SH-SY5Y (cell line): ENCODE measurements around the gene OTOS.

ENCODE experiments used
- GATA2 ChIP-seq: IDR thresholded peaks from 2 replicates; pipeline ENCODE4 v1.6.1; 2011; ENCODE audit warnings: mild to moderate bottlenecking, low read depth, low read length
- GATA3 ChIP-seq: IDR thresholded peaks from 2 replicates; pipeline ENCODE4 v1.6.1; 2011; ENCODE audit warnings: low read depth, mild to moderate bottlenecking, low read length, moderate library complexity

The OTOS gene

GRCh38 chr2:240112914-240113690 is 27.4 kb downstream of the OTOS start:
- TF ChIP-seq GATA2 (no peak), GATA3 (no peak)

DNA sequence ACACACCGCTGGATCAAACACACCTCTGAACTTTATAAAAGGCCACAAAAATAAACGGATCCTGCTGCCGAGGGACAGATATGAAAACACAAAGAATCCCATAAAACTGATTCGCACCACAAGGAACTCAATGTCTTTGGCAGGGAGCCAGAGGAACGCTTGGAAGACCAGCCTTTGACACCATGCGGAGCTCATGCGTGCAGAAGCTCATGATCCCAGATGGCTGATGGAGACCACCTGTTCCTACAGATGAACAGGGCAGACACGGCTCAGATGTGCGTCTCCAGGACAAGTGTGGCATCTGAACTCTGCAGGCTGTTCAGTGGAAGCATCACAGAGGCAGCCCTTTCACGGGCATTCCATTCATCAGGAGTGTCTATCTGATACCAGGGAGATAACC is 29.2 kb downstream of the OTOS start:
- no peak for TF ChIP-seq GATA2
- TF ChIP-seq GATA3: no peak

DNA sequence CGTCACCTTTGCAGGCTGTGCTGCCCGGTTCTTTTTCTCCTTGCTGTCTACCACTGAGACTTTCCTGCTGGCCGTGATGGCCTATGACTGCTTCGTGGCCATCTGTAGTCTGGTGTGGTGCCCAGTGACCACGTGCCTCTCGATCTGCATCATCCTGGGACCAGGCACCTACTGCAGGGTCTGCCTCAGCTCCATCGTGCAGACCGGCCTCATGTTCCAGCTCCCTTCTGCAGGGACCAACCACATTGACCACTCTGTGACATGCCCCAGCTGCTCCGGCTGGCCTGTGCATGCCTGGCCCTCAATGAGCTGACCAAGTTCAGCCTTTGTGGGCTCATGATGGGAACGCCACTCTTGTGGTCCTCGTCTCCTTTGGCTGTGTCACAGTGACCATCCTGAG is 31.1 kb downstream of the OTOS start:
- TF ChIP-seq GATA3 (no peak), GATA2 (no peak)

DNA sequence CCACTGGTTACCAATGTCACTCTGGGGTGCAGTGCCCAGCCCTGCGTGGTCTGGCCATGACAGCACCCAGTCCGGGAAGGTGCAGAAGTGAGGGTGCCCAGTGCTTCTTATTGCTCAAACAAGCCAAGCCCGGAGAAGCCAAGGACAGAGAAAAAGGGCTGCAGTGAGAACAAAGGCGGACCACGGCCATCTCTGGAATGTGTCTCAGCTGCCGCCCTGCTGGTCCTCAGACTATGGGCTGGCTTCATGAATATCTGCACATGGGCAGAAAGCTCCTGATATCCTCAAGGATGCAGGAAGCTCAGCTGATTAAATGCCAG is 33.0 kb downstream of the OTOS start:
- TF ChIP-seq GATA2: no peak
- TF ChIP-seq GATA3: no peak

- TF ChIP-seq GATA3: no peak
- no peak for TF ChIP-seq GATA2
Observed at GRCh38 chr2:240106765-240107476, 33.5 kb downstream of the OTOS start.

DNA sequence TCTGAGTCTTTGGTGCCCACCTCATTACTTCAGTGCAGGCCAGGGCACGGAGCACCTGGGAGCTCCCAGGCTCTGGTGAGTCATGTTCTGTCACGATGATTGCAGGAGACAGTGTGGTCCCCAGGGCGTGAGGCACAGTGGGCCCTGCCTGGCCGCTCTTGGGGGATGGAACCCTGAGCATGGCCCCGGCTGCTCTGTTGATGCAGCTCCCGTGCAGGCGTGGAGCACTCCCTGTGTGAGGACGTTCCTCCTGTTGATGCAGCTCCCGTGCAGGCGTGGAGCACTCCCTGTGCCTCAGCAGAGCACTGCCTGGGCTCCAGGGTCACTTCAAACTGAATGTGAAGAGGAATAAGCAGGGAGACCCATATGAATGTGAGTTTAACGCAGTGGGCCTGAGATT is 34.5 kb downstream of the OTOS start:
- TF ChIP-seq GATA2 (no peak), GATA3 (no peak)

DNA sequence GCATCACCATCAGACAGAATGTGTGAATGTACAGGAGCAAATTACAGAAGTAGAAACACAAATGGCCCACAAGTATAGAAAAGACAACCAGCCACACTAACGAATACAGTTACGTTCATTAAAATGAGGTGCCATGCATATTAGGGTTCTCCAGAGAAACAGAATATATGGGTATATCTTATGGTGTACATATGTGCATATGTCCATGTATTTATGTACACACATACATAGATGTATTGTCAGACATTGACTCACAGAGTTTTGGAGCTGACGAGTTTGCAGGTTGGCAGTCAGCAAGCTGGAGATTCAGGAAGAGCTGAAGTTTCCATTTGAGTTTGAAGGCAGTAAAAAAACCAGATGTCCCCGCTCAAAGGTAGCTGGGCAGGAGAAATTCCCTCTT is 37.3 kb downstream of the OTOS start:
- TF ChIP-seq GATA2: no peak
- TF ChIP-seq GATA3: no peak

- TF ChIP-seq GATA2: no peak
- no peak for TF ChIP-seq GATA3
Observed at GRCh38 chr2:240098349-240098748, 42.1 kb downstream of the OTOS start.

GRCh38 chr2:240095556-240096523 is 44.6 kb downstream of the OTOS start:
- TF ChIP-seq GATA2: no peak
- TF ChIP-seq GATA3: no peak

DNA sequence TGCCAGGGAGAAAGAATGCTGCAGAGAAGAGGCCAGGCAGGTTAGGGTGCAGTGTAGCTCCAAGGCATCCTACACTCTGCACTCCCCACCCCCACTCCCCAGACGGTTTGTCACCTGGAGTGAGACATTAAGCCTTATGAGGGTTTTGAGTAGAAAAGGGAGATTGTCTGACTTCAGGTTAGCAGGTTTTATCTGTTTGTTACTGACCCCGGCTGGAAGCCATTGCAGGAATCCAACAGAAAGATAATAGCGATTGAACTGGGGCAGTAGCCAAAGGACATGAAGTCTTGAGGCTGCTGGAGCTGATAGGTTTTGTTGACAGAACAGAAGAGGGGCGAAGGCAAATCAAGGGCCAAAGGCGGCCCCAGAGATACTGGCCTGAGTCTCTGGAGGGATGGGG is 51.2 kb downstream of the OTOS start:
- TF ChIP-seq GATA3 (no peak), GATA2 (no peak)
